Measurements from ENCODE around the gene LAMP1.
A peak's percentile ranks its signal among the peaks of the same experiment; 100 is the strongest.
"Not testable (repeated sequence)": the region's sequence is repeated elsewhere in the genome, so short reads cannot be mapped to it uniquely, and the experiment has no call there.

The LAMP1 gene

GRCh38 chr13:113365971-113366588 lies 69.0 kb downstream of the LAMP1 start:
- no peak for TF ChIP-seq CTCF (IDR thresholded peaks at IDR 0.05; ENCODE audit: unreplicated experiment in 3 of 3)
- Mint-ChIP-seq H3K27me3 (ENCODE audit: low read depth) (peaks cover 10% of the 10 kb centered on the region), H3K4me1 (no peaks in the 10 kb centered on the region), H3K9me3 (no peaks in the 10 kb centered on the region), H3K4me3 (peak overlapping the region; percentile 66 to 81 (median 73)), H3K36me3 (ENCODE audit: low read depth) (no peaks in the 10 kb centered on the region), H3K27ac (peak overlapping the region; percentile 37 to 65 (median 40))

- Mint-ChIP-seq H3K27me3 (ENCODE audit: low read depth) (peaks cover 9% of the 10 kb centered on the region), H3K9me3 (no peaks in the 10 kb centered on the region), H3K27ac (no peak overlapping the region), H3K4me3 (peak overlapping the region in 1 of 3 experiments; percentile 5), H3K36me3 (ENCODE audit: low read depth) (no peaks in the 10 kb centered on the region), H3K4me1 (no peaks in the 10 kb centered on the region)
- TF ChIP-seq CTCF (IDR thresholded peaks at IDR 0.05; ENCODE audit: unreplicated experiment in 3 of 3) = no peak
These were observed 70.1 kb downstream of the LAMP1 start for GRCh38 chr13:113367020-113367560.

GRCh38 chr13:113367771-113368170 lies 70.7 kb downstream of the LAMP1 start:
- H3K4me1 Mint-ChIP-seq = no peaks in the 10 kb centered on the region
- H3K27me3 Mint-ChIP-seq (ENCODE audit: low read depth) = peaks cover 2% of the 10 kb centered on the region
- no peak overlapping the region for H3K27ac Mint-ChIP-seq
- no peaks in the 10 kb centered on the region for H3K36me3 Mint-ChIP-seq (ENCODE audit: low read depth)
- H3K9me3 Mint-ChIP-seq = no peaks in the 10 kb centered on the region
- peak overlapping the region in 1 of 3 experiments; percentile 25 for H3K4me3 Mint-ChIP-seq
- TF ChIP-seq CTCF (IDR thresholded peaks at IDR 0.05; ENCODE audit: unreplicated experiment in 3 of 3) = no peak

- H3K36me3 Mint-ChIP-seq (ENCODE audit: low read depth); H3K27ac Mint-ChIP-seq: not testable (repeated sequence)
These were observed 71.3 kb downstream of the LAMP1 start for GRCh38 chr13:113368353-113368752.

GRCh38 chr13:113369189-113369588 lies 72.2 kb downstream of the LAMP1 start:
- Mint-ChIP-seq H3K9me3 (no peaks in the 10 kb centered on the region), H3K4me3 (no peak overlapping the region), H3K36me3 (ENCODE audit: low read depth) (no peaks in the 10 kb centered on the region), H3K27ac (no peak overlapping the region), H3K27me3 (ENCODE audit: low read depth) (peaks cover 3% of the 10 kb centered on the region), H3K4me1 (no peaks in the 10 kb centered on the region)
- TF ChIP-seq CTCF (IDR thresholded peaks at IDR 0.05; ENCODE audit: unreplicated experiment in 3 of 3) = no peak

More at GRCh38 chr13:113368353-113368752, 71.3 kb downstream of the LAMP1 start:
- H3K4me1 Mint-ChIP-seq; H3K27me3 Mint-ChIP-seq (ENCODE audit: low read depth); H3K9me3 Mint-ChIP-seq: not testable (repeated sequence)
- H3K4me3 Mint-ChIP-seq = peak overlapping the region in 1 of 3 experiments; percentile 25

- no peak for TF ChIP-seq CTCF (IDR thresholded peaks at IDR 0.05; ENCODE audit: unreplicated experiment in 3 of 3)
- peaks cover 5% of the 10 kb centered on the region for H3K27me3 Mint-ChIP-seq (ENCODE audit: low read depth)
- no peaks in the 10 kb centered on the region for H3K4me1 Mint-ChIP-seq
- no peak overlapping the region for H3K4me3 Mint-ChIP-seq
- H3K27ac Mint-ChIP-seq = no peak overlapping the region
- no peaks in the 10 kb centered on the region for H3K9me3 Mint-ChIP-seq
- H3K36me3 Mint-ChIP-seq (ENCODE audit: low read depth) = no peaks in the 10 kb centered on the region
These were observed 72.8 kb downstream of the LAMP1 start for GRCh38 chr13:113369881-113370280.
